GM21723 (cell line): ENCODE results near the gene ATF7IP.

ENCODE experiments used
- ATAC-seq: cut with Tn5 transposase; IDR thresholded peaks from one replicate; pipeline ENCODE4 v1.9.1; 2021; ENCODE audit warnings: mild to moderate bottlenecking, moderate library complexity; ENCODE audit not compliant: unreplicated experiment

Gene ATF7IP

GRCh38 chr12:14482361-14482760, 116.9 kb downstream of the ATF7IP start:
- ATAC-seq = no peak

- no peak for ATAC-seq
Observed at GRCh38 chr12:14482886-14483285, 117.4 kb downstream of the ATF7IP start.

- no peak for ATAC-seq
Observed at GRCh38 chr12:14495326-14495725, 129.8 kb downstream of the ATF7IP start.

- no peak for ATAC-seq
Observed at GRCh38 chr12:14505626-14506596, 140.4 kb downstream of the ATF7IP start.

GRCh38 chr12:14510574-14510973, 145.1 kb downstream of the ATF7IP start:
- no peak for ATAC-seq

GRCh38 chr12:14514154-14514842, 148.8 kb downstream of the ATF7IP start:
- ATAC-seq = peak; percentile 59

- no peak for ATAC-seq
Observed at GRCh38 chr12:14514946-14515345, 149.5 kb downstream of the ATF7IP start.

GRCh38 chr12:14521822-14522221, 156.3 kb downstream of the ATF7IP start:
- ATAC-seq = no peak

GRCh38 chr12:14525964-14526363, 160.5 kb downstream of the ATF7IP start:
- no peak for ATAC-seq

GRCh38 chr12:14532152-14532551, 166.7 kb downstream of the ATF7IP start:
- ATAC-seq = no peak

- ATAC-seq = no peak
Observed at GRCh38 chr12:14537088-14537487, 171.6 kb downstream of the ATF7IP start.

- ATAC-seq = peak; percentile 67
Observed at GRCh38 chr12:14540801-14541462, 175.4 kb downstream of the ATF7IP start.

GRCh38 chr12:14545144-14546124, 180.0 kb downstream of the ATF7IP start:
- ATAC-seq = no peak

- ATAC-seq = no peak
Observed at GRCh38 chr12:14547571-14547970, 182.1 kb downstream of the ATF7IP start.

- ATAC-seq = no peak
Observed at GRCh38 chr12:14548609-14549008, 183.1 kb downstream of the ATF7IP start.
